ENCODE results near the gene UBASH3A.
"Not testable (repeated sequence)": the region's sequence is repeated elsewhere in the genome, so short reads cannot be mapped to it uniquely, and the experiment has no call there.

The UBASH3A gene

DNA sequence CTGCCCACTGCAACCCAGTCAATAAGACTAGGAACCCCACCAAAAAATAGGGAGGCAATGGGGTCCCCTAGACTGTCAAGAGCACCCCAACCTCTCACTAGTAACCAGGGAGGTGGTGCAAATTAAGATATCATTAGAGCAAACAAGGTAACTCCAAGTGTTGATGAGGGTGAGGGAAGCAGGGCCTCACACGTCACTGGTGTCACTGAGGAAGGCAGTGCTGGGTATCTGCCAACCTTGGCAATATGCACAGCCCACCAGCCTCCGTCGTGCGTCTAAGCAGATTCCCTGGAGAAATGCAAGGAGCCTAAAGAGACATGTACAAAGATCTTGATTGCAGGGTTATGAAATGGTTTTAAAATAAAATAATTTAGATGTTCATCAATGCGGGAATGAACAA, 3.8 kb downstream of the UBASH3A start:
- H3K9me3 ChIP-seq (ENCODE audit: control insufficient read depth, insufficient read depth, low read depth, low read length) = no peaks in the 10 kb centered on the region
- CTCF ChIA-PET = no interaction called here
- H3K36me3 ChIP-seq (ENCODE audit: control insufficient read depth in 2 of 2, insufficient read depth in 1 of 2, low read length in 2 of 2) = no peaks in the 10 kb centered on the region
- POLR2A ChIA-PET = no interaction called here
- no peak overlapping the region for H3K4me3 ChIP-seq (ENCODE audit: low read depth, low read length)
- H3K27ac ChIP-seq (ENCODE audit: extremely low read depth, low read depth, low read length) = no peak overlapping the region
- TF ChIP-seq ZNF133 (tag by site-specific recombination; IDR thresholded peaks at IDR 0.05) = no peak
- TF ChIP-seq SETDB1 (IDR thresholded peaks at IDR 0.05; ENCODE audit: insufficient read length, low read length) = no peak
- TF ChIP-seq, protein P1, sequence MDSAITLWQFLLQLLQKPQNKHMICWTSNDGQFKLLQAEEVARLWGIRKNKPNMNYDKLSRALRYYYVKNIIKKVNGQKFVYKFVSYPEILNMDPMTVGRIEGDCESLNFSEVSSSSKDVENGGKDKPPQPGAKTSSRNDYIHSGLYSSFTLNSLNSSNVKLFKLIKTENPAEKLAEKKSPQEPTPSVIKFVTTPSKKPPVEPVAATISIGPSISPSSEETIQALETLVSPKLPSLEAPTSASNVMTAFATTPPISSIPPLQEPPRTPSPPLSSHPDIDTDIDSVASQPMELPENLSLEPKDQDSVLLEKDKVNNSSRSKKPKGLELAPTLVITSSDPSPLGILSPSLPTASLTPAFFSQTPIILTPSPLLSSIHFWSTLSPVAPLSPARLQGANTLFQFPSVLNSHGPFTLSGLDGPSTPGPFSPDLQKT (IDR thresholded peaks at IDR 0.05; ENCODE audit: borderline replicate concordance, low read depth, low read length) = no peak
- TF ChIP-seq, protein P2, sequence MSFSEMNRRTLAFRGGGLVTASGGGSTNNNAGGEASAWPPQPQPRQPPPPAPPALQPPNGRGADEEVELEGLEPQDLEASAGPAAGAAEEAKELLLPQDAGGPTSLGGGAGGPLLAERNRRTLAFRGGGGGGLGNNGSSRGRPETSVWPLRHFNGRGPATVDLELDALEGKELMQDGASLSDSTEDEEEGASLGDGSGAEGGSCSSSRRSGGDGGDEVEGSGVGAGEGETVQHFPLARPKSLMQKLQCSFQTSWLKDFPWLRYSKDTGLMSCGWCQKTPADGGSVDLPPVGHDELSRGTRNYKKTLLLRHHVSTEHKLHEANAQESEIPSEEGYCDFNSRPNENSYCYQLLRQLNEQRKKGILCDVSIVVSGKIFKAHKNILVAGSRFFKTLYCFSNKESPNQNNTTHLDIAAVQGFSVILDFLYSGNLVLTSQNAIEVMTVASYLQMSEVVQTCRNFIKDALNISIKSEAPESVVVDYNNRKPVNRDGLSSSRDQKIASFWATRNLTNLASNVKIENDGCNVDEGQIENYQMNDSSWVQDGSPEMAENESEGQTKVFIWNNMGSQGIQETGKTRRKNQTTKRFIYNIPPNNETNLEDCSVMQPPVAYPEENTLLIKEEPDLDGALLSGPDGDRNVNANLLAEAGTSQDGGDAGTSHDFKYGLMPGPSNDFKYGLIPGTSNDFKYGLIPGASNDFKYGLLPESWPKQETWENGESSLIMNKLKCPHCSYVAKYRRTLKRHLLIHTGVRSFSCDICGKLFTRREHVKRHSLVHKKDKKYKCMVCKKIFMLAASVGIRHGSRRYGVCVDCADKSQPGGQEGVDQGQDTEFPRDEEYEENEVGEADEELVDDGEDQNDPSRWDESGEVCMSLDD (tag by site-specific recombination; IDR thresholded peaks at IDR 0.05) = no peak
- TF ChIP-seq ZFHX2 (tag by site-specific recombination; conservative IDR thresholded peaks at IDR 0.05) = no peak
- TF ChIP-seq GLIS2 (tag by site-specific recombination; IDR thresholded peaks at IDR 0.05) = no peak
- no peak for TF ChIP-seq ZXDB (tag by site-specific recombination; IDR thresholded peaks at IDR 0.05)
- TF ChIP-seq ZNF121 (tag by site-specific recombination; IDR thresholded peaks at IDR 0.05) = no peak
- no peaks in the 10 kb centered on the region for H3K4me1 ChIP-seq (ENCODE audit: control insufficient read depth, insufficient read depth, low read length)

DNA sequence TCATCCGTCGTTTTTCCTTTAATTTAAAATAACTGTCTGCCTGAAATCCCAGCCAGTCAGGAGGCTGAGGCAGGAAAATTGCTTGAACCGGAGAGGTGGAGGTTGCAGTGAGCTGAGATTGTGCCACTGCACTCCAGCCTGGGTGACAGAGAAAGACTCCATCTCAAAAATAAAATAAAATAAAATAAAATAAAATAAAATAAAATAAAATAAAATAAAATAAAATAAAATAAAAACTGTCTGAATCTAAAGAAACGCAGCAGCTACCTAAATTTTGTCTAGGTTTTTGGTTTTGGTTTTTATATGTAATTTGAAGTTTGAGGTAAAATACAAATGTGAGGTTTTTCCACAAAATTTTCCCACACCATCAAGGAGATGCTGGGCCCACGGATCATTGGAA, 5.0 kb downstream of the UBASH3A start:
- H3K36me3 ChIP-seq (ENCODE audit: control insufficient read depth in 2 of 2, insufficient read depth in 1 of 2, low read length in 2 of 2); H3K27ac ChIP-seq (ENCODE audit: extremely low read depth, low read depth, low read length); H3K9me3 ChIP-seq (ENCODE audit: control insufficient read depth, insufficient read depth, low read depth, low read length); CTCF ChIA-PET; H3K4me1 ChIP-seq (ENCODE audit: control insufficient read depth, insufficient read depth, low read length); POLR2A ChIA-PET; H3K4me3 ChIP-seq (ENCODE audit: low read depth, low read length): not testable (repeated sequence)

DNA sequence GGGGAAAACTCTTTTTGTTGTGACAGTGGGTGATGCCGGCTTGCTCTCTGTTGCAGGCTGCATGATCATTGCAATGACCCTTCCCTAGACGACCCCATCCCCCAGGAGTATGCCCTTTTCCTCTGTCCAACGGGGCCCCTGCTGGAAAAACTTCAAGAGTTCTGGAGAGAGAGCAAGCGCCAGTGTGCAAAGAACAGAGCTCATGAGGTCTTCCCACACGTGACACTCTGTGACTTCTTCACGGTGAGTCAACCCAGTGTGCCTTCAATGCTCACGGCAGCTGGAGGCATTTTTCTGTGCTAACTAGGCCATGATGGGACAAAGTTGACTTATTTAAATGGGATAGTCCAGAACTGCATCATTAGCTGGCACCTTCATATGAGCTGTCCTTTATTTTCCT, 5.7 kb downstream of the UBASH3A start:
- ChIA-PET CTCF (no interaction called here), POLR2A (no interaction called here)
- no peak for TF ChIP-seq GFI1B (tag by site-specific recombination; IDR thresholded peaks at IDR 0.05)
- no peak for TF ChIP-seq TRIM28 (IDR thresholded peaks at IDR 0.05; ENCODE audit: borderline replicate concordance, low read length)
- no peak for TF ChIP-seq ZNF341 (tag by site-specific recombination; IDR thresholded peaks at IDR 0.05; ENCODE audit: low read depth)
- no peak for TF ChIP-seq ZNF335 (tag by site-specific recombination; conservative IDR thresholded peaks at IDR 0.05)
- TF ChIP-seq ZNF629 (tag by site-specific recombination; IDR thresholded peaks at IDR 0.05) = no peak
- no peak for TF ChIP-seq RBAK (tag by site-specific recombination; IDR thresholded peaks at IDR 0.05)
- TF ChIP-seq KLF16 (tag by site-specific recombination; IDR thresholded peaks at IDR 0.05) = no peak
- TF ChIP-seq ZNF214 (tag by site-specific recombination; IDR thresholded peaks at IDR 0.05; ENCODE audit: borderline replicate concordance) = no peak
- no peak for TF ChIP-seq YY2 (tag by site-specific recombination; IDR thresholded peaks at IDR 0.05)
- TF ChIP-seq, protein P3, sequence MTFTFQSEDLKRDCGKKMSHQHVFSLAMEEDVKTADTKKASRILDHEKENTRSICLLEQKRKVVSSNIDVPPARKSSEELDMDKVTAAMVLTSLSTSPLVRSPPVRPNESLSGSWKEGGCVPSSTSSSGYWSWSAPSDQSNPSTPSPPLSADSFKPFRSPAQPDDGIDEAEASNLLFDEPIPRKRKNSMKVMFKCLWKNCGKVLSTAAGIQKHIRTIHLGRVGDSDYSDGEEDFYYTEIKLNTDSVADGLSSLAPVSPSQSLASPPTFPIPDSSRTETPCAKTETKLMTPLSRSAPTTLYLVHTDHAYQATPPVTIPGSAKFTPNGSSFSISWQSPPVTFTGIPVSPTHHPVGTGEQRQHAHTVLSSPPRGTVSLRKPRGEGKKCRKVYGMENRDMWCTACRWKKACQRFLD (tag by site-specific recombination; IDR thresholded peaks at IDR 0.05) = no peak
- Histone ChIP-seq H3K9me3 (ENCODE audit: control insufficient read depth, insufficient read depth, low read depth, low read length) (no peaks in the 10 kb centered on the region), H3K4me3 (ENCODE audit: low read depth, low read length) (no peak overlapping the region), H3K4me1 (ENCODE audit: control insufficient read depth, insufficient read depth, low read length) (no peaks in the 10 kb centered on the region), H3K27ac (ENCODE audit: extremely low read depth, low read depth, low read length) (no peak overlapping the region), H3K36me3 (ENCODE audit: control insufficient read depth in 2 of 2, insufficient read depth in 1 of 2, low read length in 2 of 2) (no peaks in the 10 kb centered on the region)
